Measurements from ENCODE around the gene CAB39.
"Not testable (repeated sequence)": the region's sequence is repeated elsewhere in the genome, so short reads cannot be mapped to it uniquely, and the experiment has no call there.

Gene CAB39

DNA sequence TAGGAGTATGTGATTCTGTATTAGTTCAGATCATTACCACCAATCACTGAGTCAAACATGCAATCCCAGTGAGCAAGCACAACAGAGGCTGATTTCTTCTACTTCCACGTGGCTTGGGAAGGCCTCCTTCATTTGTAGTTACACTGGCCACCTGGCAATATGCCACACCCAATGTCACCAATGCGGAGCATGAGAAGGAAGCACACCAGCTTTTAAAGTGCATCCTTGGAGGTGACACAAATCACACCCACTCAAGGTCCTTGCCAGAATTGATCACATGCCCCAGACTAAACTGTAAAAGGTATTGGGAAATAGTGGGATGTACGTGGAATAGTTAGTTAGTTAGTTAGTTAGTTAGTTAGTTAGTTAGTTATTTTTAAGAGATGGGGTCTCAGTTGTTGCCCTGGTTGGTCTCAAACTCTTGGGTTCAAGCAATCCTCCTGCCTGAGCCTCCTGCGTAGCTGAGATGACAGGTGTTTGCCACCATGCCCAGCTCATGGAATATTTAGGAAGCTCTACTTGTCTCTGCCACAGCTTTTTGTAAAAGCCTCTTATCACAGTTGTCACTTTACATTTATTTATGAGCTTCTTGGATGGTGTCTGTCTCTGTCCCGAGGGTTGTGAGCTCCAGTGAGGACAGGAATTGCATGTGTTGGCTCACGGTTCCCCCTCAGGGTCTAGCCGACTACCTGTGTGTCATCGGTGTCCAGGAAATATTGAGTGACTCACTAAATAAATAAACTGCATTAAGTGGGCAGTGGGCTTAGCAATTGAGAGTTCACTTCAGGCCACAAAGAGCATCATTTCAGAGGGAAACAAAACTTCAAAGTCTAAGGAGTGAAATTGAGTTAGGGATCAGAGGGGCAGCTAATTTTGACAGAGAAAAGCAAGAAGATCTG, 28.1 kb upstream of the CAB39 start:
- no peak for DNase-seq (ENCODE audit: low read depth, low spot score)

DNA sequence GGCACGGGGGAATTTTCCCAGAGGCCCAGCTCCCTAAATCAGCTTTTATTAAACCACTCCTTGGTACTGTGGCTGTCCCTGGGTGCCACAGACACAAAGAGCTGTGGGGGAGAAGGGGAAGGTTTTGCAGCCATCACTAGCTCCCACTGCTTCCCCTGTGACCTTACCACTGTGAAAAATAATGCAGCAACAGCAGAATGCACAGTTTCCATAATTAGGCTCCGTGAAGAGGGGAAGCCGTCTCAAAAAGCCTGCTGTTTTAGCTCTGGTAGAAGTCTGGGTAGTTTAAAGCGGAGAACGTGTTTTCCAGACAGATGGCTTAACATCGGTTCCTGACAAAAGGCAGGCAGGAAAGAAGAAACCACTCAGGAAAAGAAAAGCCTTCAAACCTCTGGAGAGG, 27.5 kb upstream of the CAB39 start:
- no peak for DNase-seq (ENCODE audit: low read depth, low spot score)

DNA sequence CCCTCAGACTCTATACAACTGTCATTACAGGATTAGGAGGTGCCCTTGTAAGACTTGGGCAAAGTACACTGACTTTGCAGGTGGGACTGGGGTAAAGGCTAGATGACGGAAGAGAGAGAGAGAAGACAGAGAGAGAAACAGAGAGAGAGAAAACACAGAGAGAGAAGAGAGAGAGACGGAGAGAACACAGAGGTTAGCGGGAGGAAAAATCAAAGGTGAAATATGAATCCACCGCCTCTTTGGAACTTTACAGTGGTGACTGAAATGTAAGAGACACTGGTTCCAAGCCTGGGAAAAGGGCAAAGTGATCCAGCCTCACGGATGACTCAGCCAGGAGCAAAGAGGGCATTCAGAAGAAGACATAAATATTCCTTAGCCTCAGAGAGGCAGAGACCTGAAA, 25.1 kb upstream of the CAB39 start:
- no peak for DNase-seq (ENCODE audit: low read depth, low spot score)

- no peak for DNase-seq (ENCODE audit: low read depth, low spot score)
Observed at GRCh38 chr2:230688490-230688889, 24.2 kb upstream of the CAB39 start.

DNA sequence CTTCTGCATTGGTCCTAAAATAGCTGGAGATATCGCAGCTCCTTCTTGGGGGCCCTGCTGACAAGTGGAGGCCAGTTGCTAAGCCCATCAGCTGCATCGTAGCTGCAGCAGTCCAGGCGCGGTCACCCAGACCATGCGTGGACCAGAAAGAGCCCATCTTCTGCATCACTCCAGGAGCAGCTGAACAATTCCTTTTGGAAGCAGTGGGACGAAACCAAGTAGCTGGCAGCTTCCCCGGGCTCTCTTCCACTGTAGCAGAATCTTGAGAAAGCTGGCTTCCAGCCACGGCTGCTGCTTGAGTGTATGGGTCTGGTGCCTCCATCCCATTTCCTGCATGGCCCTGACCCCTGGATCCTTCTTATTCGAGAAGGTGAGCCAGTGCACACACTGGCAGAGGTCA, 22.2 kb upstream of the CAB39 start:
- no peak for DNase-seq (ENCODE audit: low read depth, low spot score)

GRCh38 chr2:230691005-230691647, 21.5 kb upstream of the CAB39 start:
- no peak for DNase-seq (ENCODE audit: low read depth, low spot score)

- no peak for DNase-seq (ENCODE audit: low read depth, low spot score)
Observed at GRCh38 chr2:230692760-230693159, 19.9 kb upstream of the CAB39 start.

DNA sequence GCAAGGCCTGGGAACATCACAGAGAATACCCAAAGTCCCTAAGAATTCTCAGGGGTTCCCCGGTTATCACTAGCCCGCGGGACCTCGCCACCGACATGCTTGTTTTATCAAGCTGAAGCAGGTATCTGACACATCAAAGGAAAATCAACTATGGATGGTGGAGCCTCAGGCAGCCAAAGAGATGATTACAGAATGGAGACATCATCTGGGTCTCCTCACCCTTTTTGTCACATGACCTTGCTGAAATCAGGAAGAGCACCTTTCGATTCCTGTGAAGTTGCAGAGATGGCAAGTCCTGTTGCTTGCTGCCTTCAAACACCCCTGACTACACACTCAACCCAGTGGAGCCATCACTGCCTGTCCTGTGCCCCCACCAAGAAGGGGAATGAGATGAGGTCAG, 19.2 kb upstream of the CAB39 start:
- DNase-seq (ENCODE audit: low read depth, low spot score), result no peak

GRCh38 chr2:230694241-230694640, 18.4 kb upstream of the CAB39 start:
- no peak for DNase-seq (ENCODE audit: low read depth, low spot score)

DNA sequence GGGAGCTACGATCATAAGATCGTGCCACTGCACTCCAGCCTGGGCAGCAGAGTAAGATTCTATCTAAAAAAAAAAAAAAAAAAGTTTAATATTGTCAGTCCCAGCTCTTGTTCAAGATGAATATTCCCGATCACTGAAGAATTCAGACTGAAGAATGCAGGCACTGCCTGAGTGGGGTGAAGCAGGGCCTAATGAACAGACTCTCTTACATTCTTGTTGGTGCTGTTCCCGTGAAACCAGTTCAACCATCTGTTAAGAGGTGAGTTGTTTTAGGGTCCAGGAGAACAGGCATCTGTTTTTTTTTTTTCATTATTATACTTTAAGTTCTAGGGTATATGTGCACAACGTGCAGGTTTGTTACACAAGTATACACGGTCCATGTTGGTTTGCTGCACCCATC, 17.1 kb upstream of the CAB39 start:
- no peak for DNase-seq (ENCODE audit: low read depth, low spot score)

GRCh38 chr2:230696670-230697069, 16.0 kb upstream of the CAB39 start:
- no peak for DNase-seq (ENCODE audit: low read depth, low spot score)

GRCh38 chr2:230697676-230698075, 15.0 kb upstream of the CAB39 start:
- DNase-seq (ENCODE audit: low read depth, low spot score), result no peak

DNA sequence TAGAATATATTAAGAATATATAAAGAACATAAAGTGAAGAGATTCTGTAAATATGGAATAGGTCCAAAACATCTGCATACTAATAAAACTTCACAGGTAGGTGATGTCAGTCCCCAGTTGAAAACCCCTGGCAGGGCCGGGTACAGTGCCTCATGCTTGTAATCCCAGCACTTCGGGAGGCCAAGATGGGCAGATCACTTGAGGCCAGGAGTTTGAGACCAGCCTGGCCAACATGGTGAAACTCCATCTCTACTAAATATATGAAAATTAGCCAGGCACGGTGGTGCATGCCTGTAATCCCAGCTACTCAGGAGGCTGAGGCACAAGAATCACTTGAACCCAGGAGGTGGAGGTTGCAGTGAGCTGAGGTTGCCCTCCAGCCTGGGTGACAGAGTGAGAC, 13.9 kb upstream of the CAB39 start:
- DNase-seq (ENCODE audit: low read depth, low spot score), result not testable (repeated sequence)

DNA sequence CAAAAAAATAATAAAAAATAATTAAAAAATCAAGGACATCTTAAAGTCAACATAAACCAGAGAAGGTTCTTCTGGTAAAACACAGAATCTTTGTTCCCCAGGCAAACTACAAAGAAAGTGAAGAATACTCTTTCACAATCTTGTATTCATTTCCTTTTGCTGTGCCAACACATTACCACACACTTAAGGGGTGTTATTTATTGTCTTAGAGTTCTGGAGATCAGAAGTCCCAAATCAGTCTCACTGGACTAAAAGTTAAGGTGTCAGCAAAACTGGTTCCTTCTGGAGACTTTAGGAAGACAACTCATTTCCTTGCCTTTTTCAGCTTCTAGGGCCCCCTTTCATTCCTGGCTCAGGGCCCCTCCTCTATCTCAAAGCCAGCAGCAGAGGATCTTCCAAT, 12.2 kb upstream of the CAB39 start:
- DNase-seq (ENCODE audit: low read depth, low spot score), result no peak

DNA sequence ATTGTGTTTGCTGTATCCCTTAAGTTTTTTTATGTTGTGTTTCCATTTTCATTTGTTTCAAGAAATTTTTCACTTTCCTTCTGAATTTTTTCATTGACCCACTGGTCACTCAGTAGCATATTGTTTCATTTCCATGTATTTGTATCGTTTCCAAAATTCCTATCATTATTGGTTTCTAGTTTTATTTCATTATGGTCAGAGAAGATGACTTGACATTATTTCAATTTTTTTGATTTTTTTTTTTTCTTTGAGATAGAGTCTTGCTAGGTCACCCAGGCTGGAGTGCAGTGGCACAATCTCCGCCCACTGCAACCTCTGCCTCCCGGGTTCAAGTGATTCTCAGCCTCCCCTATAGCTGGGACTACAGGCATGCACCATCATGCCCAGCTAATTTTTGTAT, 11.3 kb upstream of the CAB39 start:
- no peak for DNase-seq (ENCODE audit: low read depth, low spot score)

- DNase-seq (ENCODE audit: low read depth, low spot score), result not testable (repeated sequence)
Observed at GRCh38 chr2:230702457-230702856, 10.2 kb upstream of the CAB39 start.

- no peak for DNase-seq (ENCODE audit: low read depth, low spot score)
Observed at GRCh38 chr2:230703514-230703913, 9.1 kb upstream of the CAB39 start.

DNA sequence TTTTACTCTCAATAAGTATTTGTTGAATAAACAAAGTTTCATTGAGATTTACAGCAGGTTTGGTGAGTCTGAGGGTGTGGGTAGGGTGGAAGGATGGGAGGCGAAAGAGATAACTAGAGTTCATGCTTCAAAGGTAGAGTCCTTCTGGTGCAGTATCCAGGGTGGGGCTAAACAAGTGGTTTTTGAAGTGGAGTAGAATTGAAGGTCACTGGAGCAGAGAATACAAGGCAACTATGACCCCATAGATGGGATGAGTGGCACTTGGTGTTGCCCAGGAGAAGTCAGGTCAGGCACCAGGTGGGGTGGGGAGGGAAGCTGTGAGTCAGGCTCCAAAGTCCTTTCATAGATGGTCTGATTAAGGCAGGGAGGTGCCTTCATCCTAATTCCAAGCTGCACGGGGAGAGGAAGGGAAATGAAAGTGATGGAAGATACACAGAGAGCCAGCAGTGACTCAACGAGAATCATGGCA, 6.6 kb upstream of the CAB39 start:
- no peak for DNase-seq (ENCODE audit: low read depth, low spot score)

DNA sequence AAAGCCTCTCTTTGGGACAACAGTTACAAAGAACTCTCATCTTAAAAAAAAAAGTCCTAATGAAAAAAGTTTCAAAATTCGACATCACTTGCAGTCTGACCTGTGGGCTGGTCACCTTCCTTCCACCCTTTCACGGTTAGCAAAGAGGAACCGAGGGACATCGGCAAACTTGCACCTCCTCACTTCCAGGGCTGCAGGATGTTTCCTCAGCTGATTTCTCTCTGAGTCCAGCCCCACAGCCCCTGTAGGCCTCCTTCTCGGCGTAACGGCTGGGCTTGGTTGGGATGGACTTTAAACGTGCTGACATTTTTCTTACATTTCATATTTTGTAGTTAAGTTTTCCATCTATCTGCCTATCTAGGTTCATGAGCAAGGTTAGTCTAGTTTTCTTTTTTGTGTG, 5.7 kb upstream of the CAB39 start:
- no peak for DNase-seq (ENCODE audit: low read depth, low spot score)

DNA sequence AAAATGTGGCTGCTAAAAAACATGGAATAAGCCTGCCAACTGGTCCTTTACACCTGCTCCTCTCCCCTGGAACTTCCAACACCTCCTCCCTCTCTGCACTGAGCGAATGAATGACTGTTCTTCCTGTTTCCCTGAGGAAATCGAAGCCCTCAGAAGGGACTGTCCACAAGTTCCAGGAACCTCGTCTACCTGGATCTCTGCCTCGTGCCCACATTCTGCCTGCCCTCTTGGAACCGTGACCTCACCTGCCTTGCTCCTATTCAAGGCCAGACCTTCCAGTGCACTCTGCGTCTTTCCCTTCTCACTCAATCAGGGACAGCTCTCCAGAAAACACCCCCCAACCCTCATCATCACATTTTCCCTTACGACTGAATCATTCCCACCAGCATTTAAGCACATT, 4.4 kb upstream of the CAB39 start:
- no peak for DNase-seq (ENCODE audit: low read depth, low spot score)

DNA sequence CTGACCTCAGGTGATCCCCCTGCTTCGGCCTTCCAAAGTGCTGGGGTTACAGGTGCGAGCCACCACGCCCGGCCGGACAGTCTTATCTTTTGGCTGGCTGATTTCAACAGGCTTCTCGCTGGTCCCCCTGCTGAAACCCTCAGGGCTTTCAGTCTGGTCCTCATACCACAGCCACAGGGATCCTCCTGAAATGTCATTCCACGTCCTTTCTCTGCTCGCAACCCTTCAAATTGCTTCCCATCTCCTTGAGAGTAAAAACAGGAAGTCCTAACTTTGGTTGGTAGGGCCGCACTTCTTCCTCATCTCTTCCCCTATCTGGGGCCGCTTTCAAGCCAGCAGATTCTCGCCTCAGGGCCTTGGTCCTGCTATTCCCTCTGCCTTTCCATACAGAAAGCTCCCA, 1.4 kb upstream of the CAB39 start:
- no peak for DNase-seq (ENCODE audit: low read depth, low spot score)

DNA sequence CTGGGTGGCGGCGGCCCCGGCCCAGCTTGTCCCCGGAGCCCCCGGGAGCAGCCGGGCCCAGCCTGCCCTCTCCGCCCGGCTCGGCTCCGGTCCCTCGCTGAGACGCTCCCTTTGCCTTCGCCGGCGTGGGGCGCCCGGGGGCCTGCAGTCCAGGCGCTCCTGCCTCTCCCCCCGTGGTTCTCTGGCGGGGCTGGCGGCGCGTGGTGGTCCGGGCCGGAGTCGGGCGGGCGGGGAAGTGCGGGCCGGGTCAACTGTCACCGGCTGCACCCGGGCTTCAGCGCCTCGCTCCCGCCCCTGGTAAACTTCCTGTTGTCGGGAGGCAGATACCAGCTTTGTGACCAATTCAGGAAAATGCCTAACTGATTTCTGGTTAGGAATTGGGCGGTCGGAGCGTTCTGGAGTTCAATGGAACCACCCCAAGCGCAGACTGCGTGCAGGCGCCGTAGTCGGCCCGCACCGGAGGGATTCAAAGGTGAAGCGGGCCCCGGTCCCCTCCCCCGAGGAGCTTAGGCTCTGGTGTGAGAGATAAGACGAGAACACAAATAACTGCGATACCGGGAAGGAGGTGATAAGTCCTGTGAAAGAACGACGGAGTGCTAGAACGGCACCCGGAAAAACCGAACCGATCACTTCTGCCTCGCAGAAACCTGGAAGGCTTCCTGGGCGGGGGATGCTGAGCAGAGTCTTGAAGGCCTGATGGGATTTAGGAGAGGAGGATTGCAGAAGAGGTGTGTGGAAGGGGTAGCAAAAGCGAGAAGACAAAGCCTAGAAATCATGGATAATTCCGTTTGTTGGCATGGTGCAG, 891 bp downstream of the CAB39 start:
- peak; percentile 19 for DNase-seq (ENCODE audit: low read depth, low spot score)

Data from activated CD4-positive, CD25-positive, alpha-beta regulatory T cell treated with anti-CD3 and anti-CD28 coated beads, Interleukin-2, amount 50 U/mL, for 16 hours (primary cell).